KOPT-K1 (cell line): ENCODE data around the gene PIK3R2.
"Not testable (repeated sequence)": the region's sequence is repeated elsewhere in the genome, so short reads cannot be mapped to it uniquely, and the experiment has no call there.

Experiments
- H3K27ac ChIP-seq: fragments of 200-600 bp; sonication (generic); 2 replicates; pipeline ENCODE4 v1.5.1; 2016; ENCODE audit warnings: antibody characterized with exemption, mild to moderate bottlenecking, low read depth, low read length; ENCODE audit not compliant: poor library complexity, severe bottlenecking
- H3K36me3 ChIP-seq: fragments of 200-600 bp; sonication (generic); 2 replicates; pipeline ENCODE4 v1.5.1; 2017; ENCODE audit warnings: antibody characterized with exemption, mild to moderate bottlenecking, low read length, moderate library complexity; ENCODE audit not compliant: insufficient read depth
- H3K9me3 ChIP-seq: fragments of 200-600 bp; sonication (generic); 2 replicates; pipeline ENCODE4 v1.5.1; 2017; ENCODE audit warnings: antibody characterized with exemption, low read length, mild to moderate bottlenecking; ENCODE audit not compliant: insufficient read depth, poor library complexity, severe bottlenecking

Gene PIK3R2

GRCh38 chr19:18208098-18208951 is 55.4 kb downstream of the PIK3R2 start:
- no peaks in the 10 kb centered on the region for H3K36me3 ChIP-seq
- no peaks in the 10 kb centered on the region for H3K9me3 ChIP-seq
- H3K27ac ChIP-seq: no peak overlapping the region

- H3K36me3 ChIP-seq, H3K27ac ChIP-seq, H3K9me3 ChIP-seq: not testable (repeated sequence)
Observed at GRCh38 chr19:18209912-18210311, 56.9 kb downstream of the PIK3R2 start.

DNA sequence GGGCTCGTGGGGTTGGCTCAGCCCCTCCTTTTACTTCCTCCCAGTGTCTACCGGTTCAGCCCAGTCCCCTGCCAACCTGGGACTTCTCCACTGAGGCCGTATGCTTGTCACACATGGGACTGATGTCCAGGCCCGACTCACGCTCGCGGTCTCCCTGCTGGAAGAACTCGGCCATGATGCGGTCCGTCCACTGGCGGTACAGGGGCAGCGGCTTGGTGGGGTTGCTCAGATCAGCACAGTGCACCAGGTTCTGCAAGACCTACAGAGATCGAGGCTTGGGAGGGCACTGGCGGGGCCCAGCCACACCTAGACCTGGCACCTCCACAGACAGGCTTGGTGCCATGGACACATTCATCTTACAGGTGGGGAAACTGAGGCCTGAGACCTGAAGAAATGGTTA is 58.7 kb downstream of the PIK3R2 start:
- no peak overlapping the region for H3K27ac ChIP-seq
- no peaks in the 10 kb centered on the region for H3K36me3 ChIP-seq
- H3K9me3 ChIP-seq: no peaks in the 10 kb centered on the region

- no peak overlapping the region for H3K27ac ChIP-seq
- H3K9me3 ChIP-seq: no peaks in the 10 kb centered on the region
- H3K36me3 ChIP-seq: no peaks in the 10 kb centered on the region
Observed at GRCh38 chr19:18214779-18215433, 61.9 kb downstream of the PIK3R2 start.

- Histone ChIP-seq H3K27ac (no peak overlapping the region), H3K36me3 (no peaks in the 10 kb centered on the region), H3K9me3 (no peaks in the 10 kb centered on the region)
Observed at GRCh38 chr19:18216789-18217188, 63.8 kb downstream of the PIK3R2 start.

DNA sequence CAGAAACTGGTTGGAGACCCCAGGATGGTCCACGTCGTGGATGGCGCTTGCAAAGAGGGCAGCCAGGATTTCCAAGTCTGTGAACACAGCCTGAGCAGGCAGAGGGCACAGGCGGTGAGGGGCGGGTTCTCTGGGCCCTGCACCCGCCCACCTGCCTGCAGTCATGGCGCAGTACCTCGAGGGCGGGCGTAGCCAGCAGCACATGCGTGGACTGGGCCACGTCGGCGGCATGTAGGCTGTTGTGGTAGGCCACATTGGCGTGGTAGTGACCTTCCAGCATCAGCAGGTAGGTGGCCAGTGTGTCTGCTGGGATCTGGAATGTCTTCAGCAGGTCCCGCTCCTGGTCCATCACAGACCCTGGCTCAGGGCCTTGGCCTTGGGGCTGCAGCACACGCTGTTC is 65.2 kb downstream of the PIK3R2 start:
- H3K36me3 ChIP-seq: no peaks in the 10 kb centered on the region
- H3K27ac ChIP-seq: no peak overlapping the region
- H3K9me3 ChIP-seq: no peaks in the 10 kb centered on the region

DNA sequence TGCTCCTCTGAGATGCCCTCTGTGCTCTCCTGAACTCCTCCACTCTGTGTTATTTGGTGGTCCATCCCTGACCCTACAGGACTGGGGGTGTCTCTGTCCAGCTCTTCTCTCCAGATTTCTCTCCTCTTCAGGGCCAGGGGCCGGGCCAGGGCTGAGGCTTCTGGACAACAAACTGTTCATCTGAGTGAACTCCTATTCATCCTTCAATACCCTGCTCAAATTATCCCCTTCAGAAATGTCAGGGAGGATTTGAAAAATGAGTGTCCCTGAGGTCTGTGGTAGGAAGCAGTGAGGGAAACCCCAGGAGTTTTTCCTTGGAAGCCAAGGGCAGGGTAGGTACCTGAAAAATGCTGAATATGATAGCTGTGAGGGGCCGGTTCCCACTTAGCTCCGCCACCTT is 65.6 kb downstream of the PIK3R2 start:
- H3K36me3 ChIP-seq: no peaks in the 10 kb centered on the region
- H3K27ac ChIP-seq: no peak overlapping the region

More for the DNA sequence above, 65.6 kb downstream of the PIK3R2 start:
- H3K9me3 ChIP-seq: no peaks in the 10 kb centered on the region
